Ammon's horn (tissue), 1 donor: ENCODE results near the gene EPN1.

ENCODE experiments used
- DNase-seq: peaks from one replicate; pipeline ENCODE4 v3.0.0-alpha.2; 2016; ENCODE audit warnings: low spot score

Gene EPN1

GRCh38 chr19:55660991-55661390 lies 14.0 kb upstream of the EPN1 start:
- DNase-seq: no peak

GRCh38 chr19:55661826-55662225 lies 13.2 kb upstream of the EPN1 start:
- DNase-seq: no peak

- no peak for DNase-seq
Measured at GRCh38 chr19:55663846-55664536, 11.0 kb upstream of the EPN1 start.

DNA sequence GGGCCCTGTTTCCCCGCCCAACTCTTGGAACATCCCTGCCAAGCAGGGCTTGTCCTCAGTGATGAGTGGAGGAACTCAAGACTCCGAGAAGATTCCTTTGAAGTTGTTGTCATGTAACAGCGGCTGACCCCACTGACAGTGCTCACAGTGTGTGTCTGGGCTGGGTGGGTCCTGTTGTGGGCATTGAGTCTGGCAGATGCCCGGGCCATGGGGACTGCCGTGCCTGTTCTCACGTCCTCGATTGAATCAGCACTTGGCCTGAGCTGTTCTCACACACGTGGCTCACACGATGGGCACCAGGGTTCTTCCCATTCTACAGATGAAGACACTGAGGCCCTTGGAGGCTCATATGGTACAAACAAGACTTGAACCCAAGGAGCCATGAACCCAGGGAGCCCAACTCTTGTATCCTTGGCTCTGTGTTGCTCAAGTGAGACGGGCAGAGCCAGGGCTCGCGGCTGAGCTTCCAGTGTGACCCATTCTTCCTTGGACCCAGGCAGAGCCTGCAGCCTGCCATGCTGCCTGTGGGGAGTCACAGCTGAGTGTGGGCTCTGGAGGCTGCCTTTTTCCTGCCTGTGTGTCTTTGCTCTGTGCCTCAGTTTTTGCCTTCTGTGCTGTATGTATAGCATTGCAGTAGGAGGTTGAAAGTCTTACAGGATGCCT lies 8.6 kb upstream of the EPN1 start:
- DNase-seq: no peak

GRCh38 chr19:55667006-55667381 lies 8.0 kb upstream of the EPN1 start:
- no peak for DNase-seq

DNA sequence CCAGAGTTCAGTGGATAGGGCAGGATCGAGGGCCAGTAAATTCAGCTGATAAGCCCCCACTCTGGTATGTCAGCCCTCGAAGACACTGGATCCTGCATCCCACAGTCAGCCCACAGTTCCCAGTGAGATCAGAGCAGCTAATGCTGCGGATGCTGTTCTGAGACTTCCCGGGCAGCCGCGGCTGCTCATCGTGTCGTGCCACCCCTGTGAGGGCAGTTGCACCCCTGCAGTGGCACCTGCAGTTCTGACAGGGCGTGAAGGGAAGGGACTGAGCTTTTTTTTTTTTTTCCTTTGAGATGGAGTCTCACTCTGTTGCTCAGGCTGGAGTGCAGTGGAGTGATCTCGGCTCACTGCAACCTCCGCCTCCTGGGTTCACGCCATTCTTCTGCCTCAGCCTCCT lies 7.5 kb upstream of the EPN1 start:
- no peak for DNase-seq

- no peak for DNase-seq
Measured at GRCh38 chr19:55667958-55668357, 7.1 kb upstream of the EPN1 start.

DNA sequence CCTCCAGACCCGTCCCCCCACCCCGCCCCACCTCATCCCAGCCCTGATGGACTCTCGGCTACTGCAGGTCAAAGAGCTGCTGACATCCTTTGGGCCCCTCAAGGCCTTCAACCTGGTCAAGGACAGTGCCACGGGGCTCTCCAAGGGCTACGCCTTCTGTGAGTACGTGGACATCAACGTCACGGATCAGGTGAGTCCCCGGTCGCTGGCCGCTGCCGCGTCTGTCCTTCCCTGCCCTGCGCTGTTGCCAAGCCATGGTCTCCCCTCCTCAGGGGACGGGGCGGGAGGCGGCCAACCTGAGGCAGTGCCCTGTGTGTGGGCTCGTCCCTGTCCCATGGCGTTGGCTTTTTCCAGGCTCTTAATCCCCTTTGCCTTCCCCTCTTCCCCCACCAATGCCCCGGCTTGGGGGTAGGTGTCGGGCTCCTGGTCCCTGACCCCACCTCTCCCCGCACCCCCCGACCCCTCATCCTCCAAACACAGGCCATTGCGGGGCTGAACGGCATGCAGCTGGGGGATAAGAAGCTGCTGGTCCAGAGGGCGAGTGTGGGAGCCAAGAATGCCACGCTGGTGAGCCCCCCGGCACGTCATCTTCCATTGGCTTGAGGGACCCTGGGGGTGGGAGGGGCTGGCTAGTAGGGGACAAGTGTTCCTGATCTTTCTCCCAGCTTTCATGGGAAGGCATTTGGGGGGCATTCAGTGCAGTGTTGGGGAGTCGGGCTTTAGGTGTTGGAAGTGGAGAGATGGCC lies 6.2 kb upstream of the EPN1 start:
- DNase-seq: no peak

- no peak for DNase-seq
Measured at GRCh38 chr19:55669418-55670279, 5.4 kb upstream of the EPN1 start.

DNA sequence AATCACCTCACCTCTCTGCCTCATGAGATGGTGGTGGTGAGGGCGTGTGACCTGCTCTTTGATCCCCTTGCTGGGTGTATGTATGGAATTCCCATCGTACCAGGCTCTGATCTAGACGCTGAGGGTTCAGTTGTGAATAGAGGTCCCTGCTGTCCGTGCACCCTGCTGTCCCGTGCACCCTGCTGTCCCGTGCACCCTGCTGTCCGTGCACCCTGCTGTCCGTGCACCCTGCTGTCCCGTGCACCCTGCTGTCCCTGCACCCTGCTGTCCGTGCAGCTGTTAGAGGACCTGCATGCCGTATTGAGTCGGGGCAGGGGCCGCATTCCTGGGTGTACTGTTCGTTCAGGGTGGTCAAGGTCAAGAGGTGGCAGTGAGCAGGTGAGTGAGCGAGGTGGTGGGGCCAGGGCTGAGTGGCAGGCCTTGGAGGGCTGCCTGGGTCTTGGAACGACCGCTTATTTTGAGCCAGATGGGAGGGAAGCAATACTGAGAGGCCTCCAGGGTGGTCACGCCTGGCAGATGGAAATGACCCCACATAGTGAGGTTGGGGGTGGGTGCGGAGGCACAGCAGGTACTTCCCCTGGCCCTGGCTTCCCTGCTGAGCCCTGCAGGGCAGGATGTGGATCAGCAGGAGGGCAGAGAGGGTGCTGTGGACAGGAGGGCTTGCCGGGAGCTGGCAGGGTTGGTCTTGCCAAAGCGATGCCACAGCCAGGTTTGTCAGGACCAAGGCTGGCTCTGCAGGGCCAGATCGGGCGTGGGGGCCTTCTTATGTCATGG lies 4.6 kb upstream of the EPN1 start:
- DNase-seq: peak; percentile 66

DNA sequence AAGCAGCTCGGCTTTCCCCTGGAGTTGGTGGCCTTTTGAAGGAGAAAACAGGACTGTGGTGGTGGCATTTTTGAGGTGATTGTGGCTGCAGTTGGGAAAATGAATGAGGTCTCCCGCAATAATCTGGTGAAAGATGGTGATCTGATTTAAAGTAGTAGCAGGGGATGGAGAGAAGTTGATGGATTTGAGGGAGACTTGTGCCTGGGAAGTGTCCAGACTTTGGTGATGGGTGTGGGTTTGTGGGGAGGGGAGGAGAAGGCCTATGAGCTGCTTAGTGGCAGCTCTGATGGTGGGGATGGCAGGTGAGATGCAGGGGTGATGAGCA lies 4.0 kb upstream of the EPN1 start:
- no peak for DNase-seq

DNA sequence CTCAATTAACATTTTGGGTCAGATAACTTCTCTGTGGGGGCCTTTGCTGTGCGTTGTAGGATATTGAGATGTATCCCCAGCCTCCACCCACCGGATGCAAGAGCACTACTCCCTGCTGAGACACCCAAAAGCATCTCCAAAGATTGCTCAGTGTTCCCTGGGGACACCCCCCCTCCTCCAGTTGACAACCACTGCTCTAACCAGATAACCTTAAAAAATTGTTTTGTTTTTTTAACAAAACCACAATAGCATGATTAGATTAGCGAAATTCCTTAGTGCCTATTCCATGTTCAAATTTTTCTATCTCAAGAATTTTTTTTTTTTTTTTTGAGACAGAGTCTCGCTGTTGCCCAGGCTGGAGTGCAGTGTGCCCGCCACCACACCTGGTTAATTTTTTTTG lies 2.6 kb upstream of the EPN1 start:
- no peak for DNase-seq

DNA sequence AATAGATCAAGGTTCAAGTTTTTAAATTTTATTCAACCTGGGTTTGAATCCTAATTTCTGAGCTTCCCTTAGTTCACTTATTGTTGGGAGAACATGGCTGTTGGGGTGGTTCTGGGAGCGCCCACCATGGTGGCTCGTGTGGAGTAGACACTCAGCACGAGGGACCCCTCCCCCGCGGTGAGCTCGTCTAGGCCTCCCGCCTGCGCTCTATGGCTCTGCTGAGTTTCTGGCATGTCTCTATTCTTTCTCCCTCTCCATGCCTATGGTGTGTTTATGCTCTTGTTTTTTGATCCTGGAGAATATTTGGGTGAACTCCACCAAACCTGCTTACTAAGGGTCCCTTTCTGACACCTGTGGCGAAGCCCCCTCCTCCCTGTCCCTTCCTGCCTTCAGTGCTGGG lies 1.6 kb upstream of the EPN1 start:
- DNase-seq: no peak

DNA sequence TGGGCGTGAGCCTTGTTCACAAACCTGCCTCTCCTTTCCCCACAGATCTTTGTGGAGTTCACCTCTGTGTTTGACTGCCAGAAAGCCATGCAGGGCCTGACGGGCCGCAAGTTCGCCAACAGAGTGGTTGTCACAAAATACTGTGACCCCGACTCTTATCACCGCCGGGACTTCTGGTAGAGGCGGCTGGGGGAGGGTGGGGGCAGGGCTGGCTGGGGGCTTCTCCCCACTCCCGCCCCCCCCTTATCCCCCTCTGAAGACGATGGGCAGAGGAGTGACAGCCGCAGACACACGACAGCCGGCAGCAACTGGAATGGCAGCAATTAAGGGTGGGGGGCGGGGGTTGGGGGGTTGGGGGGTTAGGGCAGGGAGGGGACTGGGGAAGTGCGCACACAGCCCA lies 1.1 kb upstream of the EPN1 start:
- DNase-seq: no peak

GRCh38 chr19:55674459-55674840 lies 576 bp upstream of the EPN1 start:
- DNase-seq: no peak

DNA sequence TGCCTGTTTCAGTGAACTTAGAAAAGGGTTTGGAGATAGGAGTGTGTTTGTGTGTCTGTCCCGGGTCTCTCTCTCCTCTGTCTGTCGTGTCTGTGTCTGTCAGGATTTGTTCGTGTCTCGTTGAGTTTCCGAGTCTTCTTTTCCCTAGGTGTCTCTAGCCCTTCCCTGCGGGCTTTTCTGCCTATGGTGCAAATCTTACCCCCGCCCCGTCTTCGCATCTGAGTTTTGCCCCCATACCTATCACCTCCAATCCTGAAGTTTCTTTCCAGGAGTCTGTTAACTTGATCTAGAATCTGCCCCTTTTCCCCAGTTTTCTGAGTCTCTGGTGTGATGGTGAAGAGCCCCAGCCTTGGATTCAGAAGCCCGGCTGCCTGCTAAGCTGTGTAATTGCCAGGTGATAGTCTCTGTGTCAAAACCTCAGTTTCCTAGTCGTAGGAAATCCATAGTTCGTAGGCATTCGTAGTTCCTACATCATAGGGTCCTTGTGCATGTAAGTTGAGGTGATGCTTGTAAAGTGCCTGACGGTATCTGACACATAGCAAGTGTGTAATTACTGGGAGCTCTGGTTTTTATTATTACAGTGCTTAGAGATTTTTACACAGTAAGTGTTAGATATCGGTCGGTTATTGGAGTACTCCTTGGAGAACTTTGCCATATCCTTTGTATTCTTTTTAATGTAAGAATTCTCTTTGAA lies 782 bp downstream of the EPN1 start:
- no peak for DNase-seq

DNA sequence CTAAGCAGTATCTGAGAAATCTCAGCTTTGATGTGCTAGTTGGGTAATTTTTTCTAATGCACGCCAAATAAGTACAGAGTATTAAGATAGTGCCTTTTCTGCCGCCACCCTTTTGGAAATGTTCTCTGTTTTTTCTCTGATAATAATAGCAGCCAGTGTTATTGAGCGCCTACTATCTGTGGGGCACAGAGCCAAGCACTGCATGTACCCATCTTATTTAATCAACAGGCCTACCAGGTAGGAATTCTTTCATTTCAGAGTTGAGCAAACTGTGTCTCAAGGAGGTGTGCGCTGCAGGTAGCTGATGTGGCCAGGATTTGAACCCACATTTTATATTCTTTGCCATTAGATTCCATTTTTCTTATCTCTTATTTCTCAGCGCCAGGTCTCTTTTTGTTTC lies 1.4 kb downstream of the EPN1 start:
- peak; percentile 28 for DNase-seq

GRCh38 chr19:55676889-55677505 lies 2.0 kb downstream of the EPN1 start:
- DNase-seq: no peak

DNA sequence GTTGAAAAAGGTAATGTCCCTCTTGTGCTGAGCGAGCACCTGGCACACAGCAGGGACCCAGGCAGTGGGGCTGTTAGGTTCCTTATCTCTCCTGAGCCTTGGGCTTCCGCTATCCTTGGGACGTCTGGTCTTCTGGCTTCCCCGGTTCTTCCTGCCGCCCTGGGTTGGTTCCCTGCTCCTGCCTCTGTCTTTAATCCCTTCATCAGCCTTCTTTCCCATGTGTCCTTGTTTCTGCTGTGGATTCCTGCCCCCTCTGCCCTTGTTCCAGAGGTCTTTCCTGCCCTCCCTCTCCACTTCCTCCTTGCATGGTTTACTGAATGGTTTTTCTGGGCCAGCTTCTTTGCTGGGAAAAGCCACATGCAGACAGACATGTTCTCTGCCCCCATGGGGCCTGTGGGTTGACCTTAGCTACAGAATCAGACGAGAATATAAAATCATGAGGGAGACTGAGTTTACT lies 2.6 kb downstream of the EPN1 start:
- no peak for DNase-seq

GRCh38 chr19:55678121-55678671 lies 3.2 kb downstream of the EPN1 start:
- DNase-seq: peak; percentile 76
